ENCODE results near the gene SLC25A24.
"Not testable (repeated sequence)": the region's sequence is repeated elsewhere in the genome, so short reads cannot be mapped to it uniquely, and the experiment has no call there.

SLC25A24 gene

DNA sequence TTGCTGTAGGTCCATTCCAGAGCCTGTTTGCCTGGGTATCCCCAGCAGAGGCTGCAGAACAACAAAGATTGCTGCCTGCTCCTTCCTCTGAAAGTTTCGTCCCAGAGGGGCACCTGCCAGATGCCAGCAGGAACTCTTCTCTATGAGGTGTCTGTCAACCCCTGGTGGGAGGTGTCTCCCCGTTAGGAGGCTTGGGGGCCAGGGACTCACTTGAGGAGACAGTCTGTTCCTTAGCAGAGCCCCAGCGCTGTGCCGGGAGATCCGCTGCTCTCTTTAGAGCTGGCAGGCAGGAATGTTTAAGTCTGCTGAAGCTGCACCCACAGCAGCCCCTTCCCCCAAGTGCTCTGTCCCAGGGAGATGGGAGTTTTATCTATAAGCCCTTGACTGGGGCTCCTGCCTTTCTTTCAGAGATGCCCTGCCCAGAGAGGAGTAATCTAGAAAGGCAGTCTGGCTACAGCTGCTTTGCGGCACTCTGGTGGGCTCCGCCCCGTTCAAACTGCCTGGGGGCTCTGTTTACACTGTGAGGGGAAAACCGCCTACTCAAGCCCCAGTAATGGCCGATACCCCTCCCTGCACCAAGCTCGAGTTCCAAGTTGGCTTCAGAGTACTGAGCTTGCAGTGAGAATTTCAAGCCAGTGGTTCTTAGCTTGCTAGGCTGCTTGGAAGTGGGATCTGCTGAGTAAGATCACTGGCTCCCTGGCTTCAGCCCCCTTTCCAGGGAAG, 8.7 kb upstream of the SLC25A24 start:
- Mint-ChIP-seq H3K4me3 (no peak overlapping the region), H3K9me3 (no peaks in the 10 kb centered on the region), H3K36me3 (no peaks in the 10 kb centered on the region), H3K4me1 (no peaks in the 10 kb centered on the region), H3K27me3 (peaks cover 8% of the 10 kb centered on the region), H3K27ac (no peak overlapping the region)

GRCh38 chr1:108203582-108203981, 3.4 kb upstream of the SLC25A24 start:
- H3K27me3 Mint-ChIP-seq, H3K36me3 Mint-ChIP-seq, H3K27ac Mint-ChIP-seq, H3K4me3 Mint-ChIP-seq, H3K9me3 Mint-ChIP-seq: not testable (repeated sequence)
- H3K4me1 Mint-ChIP-seq: peaks cover 20% of the 10 kb centered on the region

DNA sequence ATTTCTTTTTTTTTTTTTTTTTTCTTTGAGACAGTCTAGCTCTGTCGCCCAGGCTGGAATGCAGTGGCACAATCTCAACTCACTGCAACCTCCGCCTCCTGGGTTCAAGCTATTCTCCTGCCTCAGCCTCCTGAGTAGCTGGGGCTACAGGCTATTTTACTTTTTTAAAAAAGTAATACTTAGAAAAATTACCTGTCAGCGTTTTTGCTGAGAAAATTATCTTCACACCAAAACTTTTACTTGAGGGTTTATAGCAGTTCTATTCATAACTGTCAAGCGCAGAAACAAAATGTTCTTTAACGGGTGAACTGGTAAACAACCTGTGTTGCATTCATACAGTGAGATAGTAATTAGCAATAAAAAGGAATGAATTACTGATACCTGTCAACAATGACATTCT, 1.5 kb upstream of the SLC25A24 start:
- Mint-ChIP-seq H3K4me3 (no peak overlapping the region), H3K27ac (no peak overlapping the region), H3K36me3 (peaks cover 2% of the 10 kb centered on the region)

GRCh38 chr1:108200687-108201051, 526 bp upstream of the SLC25A24 start:
- peak overlapping the region; percentile 92 for H3K4me3 Mint-ChIP-seq
- peaks cover 30% of the 10 kb centered on the region for H3K4me1 Mint-ChIP-seq
- no peaks in the 10 kb centered on the region for H3K9me3 Mint-ChIP-seq
- H3K27me3 Mint-ChIP-seq: no peaks in the 10 kb centered on the region
- peaks cover 2% of the 10 kb centered on the region for H3K36me3 Mint-ChIP-seq
- H3K27ac Mint-ChIP-seq: peak overlapping the region; percentile 63

More for the DNA sequence above, 1.5 kb upstream of the SLC25A24 start:
- Mint-ChIP-seq H3K27me3 (peaks cover 2% of the 10 kb centered on the region), H3K9me3 (no peaks in the 10 kb centered on the region), H3K4me1 (peaks cover 30% of the 10 kb centered on the region)

GRCh38 chr1:108199201-108199691, 897 bp downstream of the SLC25A24 start:
- Mint-ChIP-seq H3K9me3 (no peaks in the 10 kb centered on the region), H3K27ac (no peak overlapping the region), H3K36me3 (peaks cover 6% of the 10 kb centered on the region), H3K4me1 (peaks cover 30% of the 10 kb centered on the region), H3K4me3 (peak overlapping the region; percentile 92), H3K27me3 (no peaks in the 10 kb centered on the region)

DNA sequence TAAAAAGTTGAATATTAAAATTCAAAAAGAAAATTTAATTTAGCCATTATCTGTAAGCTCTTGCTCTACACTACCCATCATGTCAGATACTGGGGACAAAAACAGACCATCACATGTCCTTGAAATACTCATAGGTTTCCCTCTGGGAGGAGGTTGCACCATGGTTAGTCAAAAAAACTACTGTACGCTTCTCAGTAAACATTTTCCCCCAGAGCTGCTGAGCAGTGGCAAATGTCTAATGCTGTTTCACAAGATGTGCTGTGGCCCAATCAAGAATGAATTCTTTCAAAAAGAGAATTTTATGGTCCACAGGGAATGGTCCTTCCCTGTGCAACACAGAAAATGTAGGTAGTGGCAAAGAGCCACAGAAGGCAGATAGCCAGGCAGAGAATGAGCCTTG, 6.1 kb downstream of the SLC25A24 start:
- peaks cover 6% of the 10 kb centered on the region for H3K9me3 Mint-ChIP-seq
- H3K36me3 Mint-ChIP-seq: peaks cover 14% of the 10 kb centered on the region
- H3K27ac Mint-ChIP-seq: no peak overlapping the region
- no peak overlapping the region for H3K4me3 Mint-ChIP-seq
- peaks cover 15% of the 10 kb centered on the region for H3K4me1 Mint-ChIP-seq
- no peaks in the 10 kb centered on the region for H3K27me3 Mint-ChIP-seq

DNA sequence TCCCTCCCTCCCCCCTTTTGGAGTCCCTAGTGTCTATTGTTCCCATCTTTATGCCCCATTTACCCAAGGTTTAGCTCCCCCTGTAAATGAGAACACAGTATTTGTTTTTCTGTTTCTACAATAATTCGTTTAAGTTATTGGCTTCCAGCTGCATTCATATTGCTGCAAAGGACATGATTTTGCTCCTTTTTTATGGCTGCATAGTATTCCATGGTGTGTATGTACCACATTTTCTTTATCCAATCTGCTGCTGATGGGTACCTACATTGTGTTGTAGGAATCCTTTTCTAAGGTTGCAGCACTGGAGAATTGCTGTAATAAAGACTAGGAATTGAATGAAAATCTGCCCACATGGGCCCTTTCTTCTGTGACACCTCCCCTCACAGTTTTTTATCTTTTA, 6.8 kb downstream of the SLC25A24 start:
- peaks cover 6% of the 10 kb centered on the region for H3K9me3 Mint-ChIP-seq
- H3K27ac Mint-ChIP-seq: no peak overlapping the region
- H3K27me3 Mint-ChIP-seq: no peaks in the 10 kb centered on the region
- peaks cover 8% of the 10 kb centered on the region for H3K4me1 Mint-ChIP-seq
- peaks cover 18% of the 10 kb centered on the region for H3K36me3 Mint-ChIP-seq
- H3K4me3 Mint-ChIP-seq: no peak overlapping the region

GRCh38 chr1:108192581-108192980, 7.6 kb downstream of the SLC25A24 start:
- Mint-ChIP-seq H3K36me3 (peaks cover 20% of the 10 kb centered on the region), H3K4me1 (peaks cover 1% of the 10 kb centered on the region), H3K27me3 (no peaks in the 10 kb centered on the region), H3K27ac (no peak overlapping the region), H3K4me3 (no peak overlapping the region), H3K9me3 (peaks cover 10% of the 10 kb centered on the region)

DNA sequence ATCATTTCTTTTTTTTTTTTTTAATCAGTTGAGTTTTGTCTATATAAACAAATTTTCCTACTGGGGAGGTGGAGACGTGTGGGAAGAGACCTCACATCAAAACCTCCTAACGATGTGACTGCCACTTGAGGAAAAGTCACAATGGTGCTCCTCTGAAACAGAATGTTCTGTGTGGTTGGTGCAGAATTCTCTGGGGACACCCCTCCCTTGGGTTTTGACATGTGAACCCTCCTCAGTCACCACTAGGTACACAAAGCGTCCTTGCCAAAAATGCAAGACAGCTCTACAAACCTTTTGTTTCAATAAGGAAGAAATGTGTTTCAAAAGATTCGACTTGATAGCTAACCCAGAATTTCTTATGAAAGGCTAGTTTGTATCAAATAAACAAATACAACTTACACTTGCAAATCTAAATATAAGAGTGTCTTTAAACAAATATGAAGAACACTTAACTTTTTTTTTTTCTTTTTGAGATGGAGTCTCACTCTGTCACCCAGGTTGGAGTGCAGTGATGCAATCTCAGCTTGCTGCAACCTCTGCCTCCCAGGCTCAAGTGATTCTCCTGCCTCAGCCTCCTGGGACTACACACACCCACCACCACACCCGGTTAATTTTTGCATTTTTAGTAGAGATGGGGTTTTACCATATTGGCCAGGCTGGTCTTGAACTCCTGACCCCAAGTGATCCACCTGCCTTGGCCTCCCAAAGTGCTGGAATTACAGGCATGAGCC, 9.3 kb downstream of the SLC25A24 start:
- Mint-ChIP-seq H3K4me1 (no peaks in the 10 kb centered on the region), H3K4me3 (no peak overlapping the region), H3K9me3 (peaks cover 10% of the 10 kb centered on the region), H3K36me3 (peaks cover 20% of the 10 kb centered on the region), H3K27ac (no peak overlapping the region), H3K27me3 (no peaks in the 10 kb centered on the region)

- H3K36me3 Mint-ChIP-seq: peaks cover 20% of the 10 kb centered on the region
- no peak overlapping the region for H3K4me3 Mint-ChIP-seq
- peaks cover 10% of the 10 kb centered on the region for H3K9me3 Mint-ChIP-seq
- no peaks in the 10 kb centered on the region for H3K27me3 Mint-ChIP-seq
- H3K27ac Mint-ChIP-seq: no peak overlapping the region
- no peaks in the 10 kb centered on the region for H3K4me1 Mint-ChIP-seq
These were observed 10.0 kb downstream of the SLC25A24 start for GRCh38 chr1:108190001-108190634.

DNA sequence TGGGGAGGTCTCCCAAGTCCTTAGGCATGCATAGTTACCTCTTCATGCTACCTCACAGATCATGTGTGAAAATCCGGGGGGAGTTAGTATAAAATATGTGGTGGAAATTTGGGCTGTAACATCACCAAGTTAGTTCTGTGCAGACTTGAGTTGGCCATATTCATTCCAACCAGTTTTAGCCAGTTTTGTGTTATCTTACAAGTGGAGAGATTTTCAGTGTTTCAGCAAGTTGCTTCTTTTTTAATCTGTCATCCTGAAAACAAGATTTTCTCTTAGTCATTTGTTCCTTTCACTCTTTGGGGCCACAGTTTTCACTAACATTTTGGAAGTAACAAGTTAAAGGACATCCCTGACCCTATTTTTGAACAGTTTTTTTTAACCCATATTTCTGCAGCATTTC, 11.3 kb downstream of the SLC25A24 start:
- Mint-ChIP-seq H3K9me3 (peaks cover 10% of the 10 kb centered on the region), H3K36me3 (peaks cover 22% of the 10 kb centered on the region), H3K4me3 (no peak overlapping the region), H3K27ac (no peak overlapping the region), H3K27me3 (no peaks in the 10 kb centered on the region), H3K4me1 (no peaks in the 10 kb centered on the region)

DNA sequence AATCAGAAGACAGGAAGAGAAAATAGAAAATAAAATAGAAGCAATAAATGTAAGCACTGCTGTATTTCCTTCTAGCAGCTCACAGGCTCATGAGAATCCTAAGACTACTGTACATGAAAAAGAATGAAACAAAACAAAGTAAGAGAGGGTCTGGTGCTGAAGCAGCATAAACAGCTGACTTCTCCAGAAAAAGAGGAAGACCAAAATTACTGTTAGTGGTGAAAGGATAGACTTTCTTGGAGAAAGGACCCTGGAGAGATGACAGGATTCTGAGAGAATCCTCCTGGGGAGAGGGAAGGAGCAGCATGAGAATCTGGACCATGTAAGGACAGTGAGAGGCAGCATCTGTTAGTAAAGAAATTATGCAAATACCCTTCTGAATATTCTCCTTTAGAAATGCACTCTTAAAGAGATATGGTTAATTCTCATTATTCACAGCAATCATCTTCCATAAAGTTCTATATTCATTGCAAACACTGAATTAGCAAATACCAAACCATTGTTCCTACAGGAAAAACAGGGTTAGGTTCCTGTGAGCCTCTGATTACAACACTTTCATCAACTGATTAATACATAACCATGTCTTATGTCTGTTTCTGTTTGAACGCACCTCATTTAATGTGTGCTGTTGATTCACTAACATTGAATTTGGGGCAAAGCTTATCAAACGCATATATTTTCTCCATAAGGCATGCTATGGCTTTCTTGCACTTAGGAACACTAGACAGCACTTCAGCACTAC, 17.0 kb downstream of the SLC25A24 start:
- Mint-ChIP-seq H3K27ac (no peak overlapping the region), H3K27me3 (no peaks in the 10 kb centered on the region), H3K9me3 (peaks cover 4% of the 10 kb centered on the region), H3K4me1 (no peaks in the 10 kb centered on the region), H3K36me3 (peaks cover 33% of the 10 kb centered on the region), H3K4me3 (no peak overlapping the region)

DNA sequence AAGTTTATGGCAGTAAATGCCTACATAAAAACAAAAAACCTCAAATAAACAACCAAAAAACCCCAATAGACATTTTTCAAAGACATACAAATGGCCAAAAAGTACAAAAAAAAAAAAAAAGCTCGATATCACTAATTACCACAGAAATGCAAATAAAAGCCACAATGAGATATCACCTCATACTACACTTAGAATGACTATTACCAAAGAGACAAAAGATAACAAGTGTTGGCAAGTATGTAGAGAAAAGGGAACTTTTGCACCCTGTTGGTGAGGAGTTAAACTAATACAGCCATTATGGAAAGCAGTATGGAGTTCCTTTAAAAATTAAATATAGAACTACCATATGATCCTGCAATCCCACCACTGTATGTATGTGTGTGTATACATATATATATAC, 21.1 kb downstream of the SLC25A24 start:
- peaks cover 50% of the 10 kb centered on the region for H3K36me3 Mint-ChIP-seq
- H3K9me3 Mint-ChIP-seq: no peaks in the 10 kb centered on the region
- no peak overlapping the region for H3K4me3 Mint-ChIP-seq
- peaks cover 13% of the 10 kb centered on the region for H3K4me1 Mint-ChIP-seq
- no peaks in the 10 kb centered on the region for H3K27me3 Mint-ChIP-seq
- no peak overlapping the region for H3K27ac Mint-ChIP-seq

DNA sequence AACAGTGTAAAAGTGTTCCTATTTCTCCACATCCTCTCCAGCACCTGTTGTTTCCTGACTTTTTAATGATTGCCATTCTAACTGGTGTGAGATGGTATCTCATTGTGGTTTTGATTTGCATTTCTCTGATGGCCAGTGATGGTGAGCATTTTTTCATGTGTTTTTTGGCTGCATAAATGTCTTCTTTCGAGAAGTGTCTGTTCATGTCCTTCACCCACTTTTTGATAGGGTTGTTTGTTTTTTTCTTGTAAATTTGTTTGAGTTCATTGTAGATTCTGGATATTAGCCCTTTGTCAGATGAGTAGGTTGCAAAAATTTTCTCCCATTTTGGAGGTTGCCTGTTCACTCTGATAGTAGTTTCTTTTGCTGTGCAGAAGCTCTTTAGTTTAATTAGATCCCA, 37.7 kb downstream of the SLC25A24 start:
- not testable (repeated sequence) for H3K27me3 Mint-ChIP-seq, H3K36me3 Mint-ChIP-seq, H3K4me1 Mint-ChIP-seq, H3K9me3 Mint-ChIP-seq, H3K27ac Mint-ChIP-seq, H3K4me3 Mint-ChIP-seq

DNA sequence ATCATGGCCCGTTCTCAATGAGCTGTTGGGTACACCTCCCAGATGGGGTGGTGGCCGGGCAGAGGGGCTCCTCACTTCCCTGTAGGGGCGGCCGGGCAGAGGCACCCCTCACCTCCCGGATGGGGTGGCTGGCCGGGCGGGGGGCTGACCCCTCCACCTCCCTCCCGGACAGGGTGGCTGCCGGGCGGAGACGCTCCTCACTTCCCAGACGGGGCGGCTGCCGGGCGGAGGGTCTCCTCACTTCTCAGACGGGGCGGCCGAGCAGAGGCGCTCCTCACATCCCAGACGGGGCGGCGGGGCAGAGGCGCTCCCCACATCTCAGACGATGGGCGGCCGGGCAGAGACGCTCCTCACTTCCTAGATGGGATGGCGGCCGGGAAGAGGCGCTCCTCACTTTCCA, 40.2 kb downstream of the SLC25A24 start:
- H3K36me3 Mint-ChIP-seq, H3K27me3 Mint-ChIP-seq, H3K4me1 Mint-ChIP-seq, H3K9me3 Mint-ChIP-seq, H3K27ac Mint-ChIP-seq, H3K4me3 Mint-ChIP-seq: not testable (repeated sequence)

Data from activated naive CD4-positive, alpha-beta T cell treated with anti-CD3 and anti-CD28 coated beads, Interleukin-2, amount 50 U/mL, for 24 hours (primary cell).